Measurements from ENCODE around the gene CD63. TPM values are rescaled to one million over a fixed set of nuclear protein-coding genes. Genes with fewer than 3 reads are reported as not detected.

CD63 gene
- total RNA-seq, 8 experiments from 2014 or later = 313 to 1,570 (median 525) TPM

DNA sequence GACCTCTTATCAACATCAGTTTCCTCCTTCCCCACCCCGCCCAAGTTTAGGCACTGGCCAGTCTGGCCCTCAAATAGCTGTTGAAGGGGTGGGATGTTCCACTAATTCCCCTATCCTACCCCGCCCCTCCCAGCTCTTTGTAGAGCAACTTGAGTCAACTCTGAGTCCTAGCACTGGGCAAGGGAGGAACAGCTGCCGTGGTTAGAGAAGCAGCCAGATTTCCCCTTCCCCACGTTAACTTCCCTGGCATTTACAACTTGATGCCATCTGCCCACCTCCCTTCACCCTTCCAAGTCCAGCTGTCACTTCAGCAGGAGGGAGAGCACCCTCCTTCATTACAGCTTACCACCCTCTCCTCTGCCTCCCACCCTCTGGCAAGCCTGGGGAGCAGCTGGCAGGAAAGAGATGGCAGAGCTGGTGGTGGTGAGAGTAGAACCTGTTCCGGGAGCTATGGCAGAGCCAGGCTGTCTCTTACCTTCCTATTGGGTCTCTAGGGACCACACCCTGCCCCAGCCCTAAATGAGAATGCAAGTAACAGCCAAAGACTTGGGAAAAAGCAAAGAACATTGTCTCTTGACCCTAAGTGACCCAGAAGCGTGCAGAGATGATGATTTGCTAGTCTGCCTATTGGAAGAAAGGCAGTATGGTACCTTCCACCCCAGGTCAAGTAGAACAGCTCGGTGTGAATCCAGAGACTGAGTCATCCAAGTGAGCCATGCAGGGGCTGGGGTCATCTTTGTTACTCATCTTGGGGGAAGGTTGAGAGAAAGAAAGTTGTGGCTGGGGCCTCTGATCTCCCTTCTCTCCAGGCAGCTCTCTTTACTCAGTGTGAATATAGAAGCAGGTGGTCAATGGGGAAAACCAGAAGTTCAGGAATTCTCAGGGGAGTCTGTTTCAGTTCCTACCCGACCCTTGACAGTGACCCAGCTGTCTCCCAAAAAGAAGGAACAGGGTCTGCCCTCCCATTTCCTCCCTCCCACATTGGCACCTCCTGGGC, 11.5 kb downstream of the CD63 start:
- ATAC-seq (replicated peaks in 6 of 8) = no peak
- 0 to 100% (median 37%) methylated on average over 1 to 4 of the region's 8 CpGs for WGBS, 10 experiments
- peaks cover 0 to 9% of the 10 kb centered on the region in 2 donors for H3K4me1 ChIP-seq (replicated peaks in 1 of 2)
- H3K27ac ChIP-seq = no peak overlapping the region
- peak overlapping the region in 3 of 5 donors; percentile 68 to 96 (median 84) for H3K4me3 ChIP-seq
- in situ Hi-C loops (cut with MboI; ENCODE audit: low pct_unique_long_range_greater_than_20kb in 2 of 9, low sequenced_read_pairs in 9 of 9, unreplicated experiment in 9 of 9) = no loop called here

DNA sequence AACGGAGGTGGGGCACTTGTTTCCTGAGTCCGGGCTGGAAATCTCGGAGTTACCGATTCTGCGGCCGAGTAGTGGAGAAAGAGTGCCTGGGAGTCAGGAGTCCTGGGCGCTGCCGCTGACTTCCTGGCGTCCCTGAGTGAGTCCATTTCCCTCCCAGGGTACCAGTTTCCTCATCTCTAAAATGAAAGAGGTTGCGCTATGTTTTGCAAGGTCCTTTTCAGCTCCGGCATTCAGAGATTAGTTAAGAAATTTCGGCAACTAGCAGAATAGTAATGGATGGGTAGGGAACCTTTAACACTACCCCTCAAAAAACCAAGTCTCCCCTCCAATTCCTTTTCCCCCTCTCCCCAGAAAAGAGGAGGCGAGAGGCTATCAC, 12.2 kb downstream of the CD63 start:
- H3K27ac ChIP-seq = no peak overlapping the region
- in situ Hi-C loops (cut with MboI; ENCODE audit: low pct_unique_long_range_greater_than_20kb in 2 of 9, low sequenced_read_pairs in 9 of 9, unreplicated experiment in 9 of 9) = no loop called here
- peak in 2 of 8 experiments; percentile 1 to 3 for ATAC-seq (replicated peaks in 6 of 8)
- peaks cover 0 to 9% of the 10 kb centered on the region in 2 donors for H3K4me1 ChIP-seq (replicated peaks in 1 of 2)
- WGBS, 10 experiments = 0 to 20% (median 0%) methylated on average over 1 to 5 of the region's 13 CpGs; no CpG with 5 or more reads in 3 of the 10 experiments
- peak overlapping the region; percentile 50 to 100 (median 84) for H3K4me3 ChIP-seq

DNA sequence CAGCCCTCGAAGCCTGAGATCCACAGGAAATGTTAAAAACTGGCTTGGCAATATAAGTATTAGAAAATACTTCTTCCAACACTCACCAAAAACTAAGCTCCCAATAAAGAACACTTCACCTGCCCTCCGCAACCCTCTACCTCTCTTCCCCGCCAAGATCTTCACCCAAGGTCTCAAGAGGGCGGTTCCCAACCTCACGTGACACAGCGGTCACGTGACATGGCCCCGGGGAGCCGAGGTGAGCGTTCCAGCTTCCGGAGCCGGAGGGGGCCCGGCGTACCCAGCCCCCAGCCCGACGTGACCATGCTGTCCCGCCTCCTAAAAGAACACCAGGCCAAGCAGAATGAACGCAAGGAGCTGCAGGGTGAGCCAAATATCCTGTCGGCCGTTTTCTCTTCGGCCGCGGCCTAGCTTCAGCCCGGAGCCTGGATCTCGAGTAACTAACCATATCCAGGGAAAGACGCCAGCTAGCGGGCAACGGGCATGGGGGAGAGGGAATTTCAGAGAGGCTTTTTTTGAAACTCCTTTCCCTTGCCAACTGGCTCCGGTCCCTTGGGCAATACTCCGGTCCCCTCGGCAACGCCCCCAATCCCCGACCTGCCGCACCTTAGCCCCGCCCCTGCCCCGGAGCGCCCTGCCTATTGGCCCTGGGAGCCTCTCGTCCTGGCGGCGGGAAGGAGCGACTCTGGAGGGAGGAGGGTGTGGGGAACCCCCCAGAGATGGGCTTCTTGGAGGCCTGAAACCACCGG, 12.8 kb downstream of the CD63 start, which contains the start of gene BLOC1S1:
BLOC1S1 (plus strand) TSS at position 214 of the 749 bp plus-strand sequence; CDS start at position 220, 6 bp downstream.
- peak; percentile 35 to 92 (median 88) for ATAC-seq (replicated peaks in 6 of 8)
- peaks cover 0 to 9% of the 10 kb centered on the region in 2 donors for H3K4me1 ChIP-seq (replicated peaks in 1 of 2)
- peak within 1 kb of the TSS; percentile 50 to 100 (median 84) for H3K4me3 ChIP-seq
- in situ Hi-C loops (cut with MboI; ENCODE audit: low pct_unique_long_range_greater_than_20kb in 2 of 9, low sequenced_read_pairs in 9 of 9, unreplicated experiment in 9 of 9) = no loop called here
- peak within 1 kb of the TSS; percentile 44 to 54 for H3K27ac ChIP-seq
- WGBS, 10 experiments = 0 to 17% (median 1%) methylated on average over 1 to 11 of the region's 42 CpGs; no CpG with 5 or more reads in 3 of the 10 experiments

DNA sequence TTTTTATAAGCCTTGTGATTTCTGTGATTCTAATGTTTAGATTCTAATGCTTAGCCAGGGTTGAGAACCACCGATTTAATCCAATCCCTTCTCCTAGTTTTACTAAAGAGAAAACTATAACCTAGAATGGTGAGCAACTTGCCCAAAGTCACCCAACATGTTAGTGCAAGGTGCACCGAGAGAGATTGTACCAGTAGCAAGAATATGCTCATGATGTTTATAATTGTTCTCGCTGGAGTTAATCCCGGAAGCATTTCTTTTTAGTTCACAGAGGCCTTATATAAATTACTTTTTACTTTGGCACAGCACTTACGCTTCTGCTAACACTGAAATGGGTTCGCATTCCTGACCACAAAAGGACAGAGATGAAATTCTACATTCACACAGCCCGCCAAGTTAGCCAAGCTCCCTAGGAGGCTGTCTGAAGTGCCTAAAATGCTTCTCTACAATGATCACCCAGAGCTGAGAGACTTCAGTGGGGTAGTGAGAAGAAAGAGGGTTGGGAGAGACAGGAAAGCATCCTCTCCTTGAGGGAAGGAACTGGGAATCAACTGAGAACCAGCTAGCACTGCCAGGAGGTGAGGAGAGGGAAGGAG, 13.5 kb downstream of the CD63 start:
- WGBS, 10 experiments = 50 to 96% (median 77%) methylated on average over 1 to 7 of the region's 7 CpGs
- ATAC-seq (replicated peaks in 6 of 8) = no peak
- Histone ChIP-seq H3K4me3 (peak overlapping the region; percentile 50 to 100 (median 84)), H3K27ac (no peak overlapping the region), H3K4me1 (replicated peaks in 1 of 2) (peaks cover 0 to 9% of the 10 kb centered on the region in 2 donors)
- in situ Hi-C loops (cut with MboI; ENCODE audit: low pct_unique_long_range_greater_than_20kb in 2 of 9, low sequenced_read_pairs in 9 of 9, unreplicated experiment in 9 of 9) = no loop called here

DNA sequence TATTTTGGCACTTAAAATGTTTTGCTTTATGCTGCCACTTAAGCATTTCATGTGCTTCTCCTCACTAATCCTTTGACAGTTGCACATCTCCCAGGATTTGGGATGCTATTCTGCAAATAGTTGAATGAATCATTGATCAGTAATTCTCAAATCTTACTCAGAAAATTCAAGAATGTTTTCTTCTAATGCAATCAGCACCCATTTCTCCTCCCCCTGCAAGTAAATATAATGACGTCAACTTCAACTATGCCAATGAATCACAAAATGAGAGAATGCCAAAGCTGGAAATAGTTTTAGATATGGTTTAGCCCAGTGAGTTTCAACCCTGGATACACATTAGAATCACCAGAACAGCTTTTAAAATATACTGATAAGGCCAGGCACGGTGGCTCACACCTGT, 15.1 kb downstream of the CD63 start:
- H3K4me1 ChIP-seq (replicated peaks in 1 of 2) = peaks cover 0 to 9% of the 10 kb centered on the region in 2 donors
- in situ Hi-C loops (cut with MboI; ENCODE audit: low pct_unique_long_range_greater_than_20kb in 2 of 9, low sequenced_read_pairs in 9 of 9, unreplicated experiment in 9 of 9) = no loop called here
- no peak overlapping the region for H3K27ac ChIP-seq
- ATAC-seq (replicated peaks in 6 of 8) = no peak
- 10 to 100% (median 70%) methylated on average over 1 to 2 of the region's 2 CpGs; no CpG with 5 or more reads in 3 of the 10 experiments for WGBS, 10 experiments
- no peak overlapping the region for H3K4me3 ChIP-seq

DNA sequence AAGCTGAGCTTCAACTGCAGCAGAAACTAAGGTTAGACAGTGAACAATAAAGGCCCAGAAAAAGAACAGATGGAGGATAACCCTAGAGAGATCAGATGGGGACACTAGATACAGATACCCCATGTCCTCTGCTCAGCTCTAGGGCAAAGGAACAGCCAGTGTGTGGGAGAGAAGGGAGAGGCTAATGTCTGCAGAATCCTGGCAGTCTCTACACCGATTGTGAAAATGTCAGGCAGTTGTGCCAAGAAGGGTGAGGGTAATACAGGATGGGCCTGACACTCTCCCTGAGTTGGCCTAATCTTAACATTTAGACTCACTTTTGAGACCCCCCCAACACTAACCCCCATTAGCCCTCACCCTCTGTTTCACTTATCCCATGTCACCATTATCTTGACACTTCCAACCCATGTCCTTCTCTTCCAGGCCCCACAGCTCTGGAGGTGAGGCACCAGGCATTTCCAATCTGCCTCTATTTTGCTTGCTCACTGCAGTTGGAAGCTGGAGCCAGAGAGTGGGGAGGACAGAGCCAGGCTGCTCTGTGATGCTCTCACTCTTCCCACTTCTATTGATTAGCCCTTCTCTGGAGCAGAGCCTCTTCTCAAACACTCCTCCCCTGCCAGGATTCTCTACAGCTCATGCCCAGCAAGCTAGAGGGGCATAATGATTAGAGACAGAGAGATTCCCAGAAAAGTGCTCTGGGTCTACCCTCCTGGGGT, 16.0 kb downstream of the CD63 start:
- no peak for ATAC-seq (replicated peaks in 6 of 8)
- Histone ChIP-seq H3K4me1 (replicated peaks in 1 of 2) (peaks cover 0 to 9% of the 10 kb centered on the region in 2 donors), H3K27ac (no peak overlapping the region), H3K4me3 (no peak overlapping the region)
- in situ Hi-C loops (cut with MboI; ENCODE audit: low pct_unique_long_range_greater_than_20kb in 2 of 9, low sequenced_read_pairs in 9 of 9, unreplicated experiment in 9 of 9) = no loop called here
- WGBS, 10 experiments = 0% methylated on average over 1 of the region's 1 CpG; no CpG with 5 or more reads in 9 of the 10 experiments

DNA sequence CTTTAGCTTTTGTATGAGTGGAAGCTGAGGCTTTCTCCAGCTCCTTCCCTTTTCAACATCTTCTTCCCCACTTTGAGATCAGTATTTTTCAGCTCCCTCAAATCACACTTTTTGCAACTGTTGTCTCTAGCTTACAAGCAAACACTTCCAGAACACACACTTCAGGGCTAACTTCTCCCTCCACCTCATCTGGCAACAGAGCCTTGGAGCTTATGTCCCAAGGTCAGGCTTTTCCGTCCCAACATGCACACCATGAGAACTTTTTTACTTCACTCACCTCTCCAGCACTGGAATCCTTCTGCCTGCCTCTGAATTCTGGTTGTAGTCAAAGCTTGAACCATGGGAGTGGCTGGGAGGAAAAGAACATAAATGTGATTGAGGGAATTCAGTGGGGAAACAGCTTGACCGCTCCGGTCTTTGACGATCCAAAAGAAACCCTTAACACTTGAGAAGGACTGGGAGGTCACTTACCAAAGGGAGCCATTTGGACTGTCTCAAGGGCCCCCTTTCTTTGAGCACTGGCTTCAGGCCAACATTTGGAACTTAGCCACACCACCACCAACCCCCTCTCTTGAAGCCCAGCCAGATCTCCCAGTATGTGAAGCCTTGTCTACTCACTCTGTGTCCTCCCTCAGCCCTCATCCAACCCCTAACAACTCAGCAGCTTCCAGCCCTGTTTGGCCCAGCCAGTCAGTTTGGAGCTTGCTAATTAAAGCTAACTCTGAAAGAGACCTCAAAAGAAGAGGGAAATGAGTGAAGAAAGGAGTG, 16.8 kb downstream of the CD63 start:
- ATAC-seq (replicated peaks in 6 of 8) = no peak
- in situ Hi-C loops (cut with MboI; ENCODE audit: low pct_unique_long_range_greater_than_20kb in 2 of 9, low sequenced_read_pairs in 9 of 9, unreplicated experiment in 9 of 9) = no loop called here
- H3K4me1 ChIP-seq (replicated peaks in 1 of 2) = peaks cover under 1 to 6% of the 10 kb centered on the region in 2 donors
- no peak overlapping the region for H3K27ac ChIP-seq
- WGBS, 10 experiments = 46 to 85% (median 67%) methylated on average over 1 to 4 of the region's 4 CpGs; no CpG with 5 or more reads in 5 of the 10 experiments
- no peak overlapping the region for H3K4me3 ChIP-seq

DNA sequence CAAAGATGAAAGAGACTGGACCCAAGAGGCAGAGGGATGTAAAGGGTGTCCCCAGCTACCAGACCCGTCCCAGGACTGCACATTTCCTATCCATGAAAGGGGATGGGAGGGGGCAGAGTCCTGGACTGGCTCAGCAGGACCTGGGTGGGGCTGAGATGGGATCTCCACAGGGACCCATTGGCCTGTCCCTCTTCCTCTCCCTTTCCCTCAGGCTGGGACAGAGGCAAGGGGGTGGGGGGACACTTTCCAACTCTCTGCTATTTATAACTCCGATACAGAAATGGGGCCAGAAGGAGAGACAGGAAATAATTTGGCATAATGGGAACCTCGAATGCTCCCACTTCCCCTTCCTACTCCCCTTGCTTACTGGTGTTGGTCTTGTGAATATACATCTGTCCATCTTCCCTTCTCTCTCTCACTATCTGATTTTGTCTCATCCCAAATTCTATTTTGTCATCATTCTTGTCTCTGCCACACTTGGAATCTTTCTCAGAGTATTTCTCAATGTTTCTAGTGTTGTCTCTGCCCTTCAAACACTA, 20.0 kb downstream of the CD63 start:
- Histone ChIP-seq H3K4me3 (peak overlapping the region in 3 of 5 donors; percentile 49 to 65 (median 58)), H3K27ac (no peak overlapping the region), H3K4me1 (replicated peaks in 1 of 2) (peaks cover 13 to 14% of the 10 kb centered on the region in 2 donors)
- in situ Hi-C loops (cut with MboI; ENCODE audit: low pct_unique_long_range_greater_than_20kb in 2 of 9, low sequenced_read_pairs in 9 of 9, unreplicated experiment in 9 of 9) = no loop called here
- WGBS, 10 experiments = 0 to 30% (median 15%) methylated on average over 1 to 3 of the region's 3 CpGs; no CpG with 5 or more reads in 2 of the 10 experiments
- ATAC-seq (replicated peaks in 6 of 8) = no peak

DNA sequence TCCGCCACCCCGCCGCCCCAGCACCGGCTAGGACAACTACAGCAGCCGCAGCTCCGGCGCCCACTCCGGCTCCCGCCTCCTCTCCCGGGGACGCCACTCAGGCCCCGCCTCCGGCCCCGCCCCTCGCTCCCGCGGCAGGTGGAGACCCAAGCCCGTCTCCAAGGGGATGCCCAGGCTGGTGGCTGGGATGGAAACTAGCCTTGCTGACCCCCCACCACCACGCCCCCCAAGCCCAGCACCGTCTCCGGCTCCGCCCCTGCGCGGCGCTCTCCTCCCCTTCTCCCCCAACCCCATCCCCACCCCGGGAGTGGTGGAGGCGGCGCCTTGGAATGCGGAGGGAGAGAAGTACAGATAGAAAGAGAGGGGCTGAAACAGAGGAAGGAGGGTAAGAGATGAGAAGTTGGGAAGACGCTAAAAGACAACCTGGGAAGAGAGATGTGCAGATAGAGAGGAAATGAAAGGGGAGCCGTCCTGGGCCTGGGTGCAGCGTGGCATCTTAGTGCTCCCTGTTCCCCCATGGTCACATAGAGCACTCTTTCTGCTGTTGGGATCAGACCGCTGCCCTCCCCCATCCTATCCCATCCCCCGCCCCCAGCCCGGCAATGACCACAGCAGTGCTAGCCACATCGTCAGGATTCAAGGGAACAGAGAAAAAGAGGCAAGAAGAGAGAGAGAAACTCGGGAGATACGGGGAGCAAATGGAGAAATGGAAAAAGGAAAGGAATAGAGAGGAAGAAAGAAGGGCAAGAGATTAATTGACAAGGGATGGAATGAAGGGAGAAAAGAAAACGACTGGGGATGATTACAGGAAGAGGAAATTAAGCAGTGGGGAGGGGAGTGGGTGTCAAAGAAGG, 20.7 kb downstream of the CD63 start, which contains the start of gene ITGA7:
ITGA7 (minus strand) TSS at position 64 of the 854 bp plus-strand sequence. CDS start 222 bp downstream, outside the sequence.
- in situ Hi-C loops (cut with MboI; ENCODE audit: low pct_unique_long_range_greater_than_20kb in 2 of 9, low sequenced_read_pairs in 9 of 9, unreplicated experiment in 9 of 9) = no loop called here
- ATAC-seq (replicated peaks in 6 of 8) = peak; percentile 76 to 96 (median 94)
- WGBS, 10 experiments = 0 to 20% (median 2%) methylated on average over 1 to 8 of the region's 39 CpGs
- Histone ChIP-seq H3K4me3 (peak within 1 kb of the TSS; percentile 49 to 82 (median 58)), H3K4me1 (replicated peaks in 1 of 2) (peaks cover 13 to 14% of the 10 kb centered on the region in 2 donors), H3K27ac (no peak within 1 kb of the TSS)

DNA sequence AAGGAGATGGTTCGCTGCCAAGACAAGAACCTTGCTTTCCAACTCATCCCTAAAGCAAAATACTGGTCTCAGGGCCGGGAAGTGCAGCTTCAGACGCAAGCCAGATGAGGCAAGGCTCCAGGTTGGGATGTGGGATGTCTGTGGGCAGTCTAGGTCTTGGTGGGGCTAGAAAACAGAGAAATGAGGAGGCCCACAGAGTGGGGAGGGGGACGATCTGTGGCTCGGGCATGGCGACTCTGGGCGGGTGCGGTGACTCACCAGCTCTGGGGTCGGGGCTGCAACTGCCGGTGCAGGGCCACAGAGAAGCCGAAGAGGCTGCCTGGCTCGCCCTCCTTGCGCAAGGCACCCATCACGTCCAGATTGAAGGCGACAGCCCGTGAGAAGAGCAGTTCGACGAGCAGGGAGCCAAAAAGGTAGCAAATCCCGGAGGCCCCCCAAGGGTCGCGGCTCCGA, 21.6 kb downstream of the CD63 start:
- Histone ChIP-seq H3K4me1 (replicated peaks in 1 of 2) (peaks cover 13 to 14% of the 10 kb centered on the region in 2 donors), H3K27ac (no peak overlapping the region), H3K4me3 (peak overlapping the region; percentile 49 to 82 (median 58))
- 0 to 20% (median 12%) methylated on average over 1 to 11 of the region's 22 CpGs; no CpG with 5 or more reads in 6 of the 10 experiments for WGBS, 10 experiments
- in situ Hi-C loops (cut with MboI; ENCODE audit: low pct_unique_long_range_greater_than_20kb in 2 of 9, low sequenced_read_pairs in 9 of 9, unreplicated experiment in 9 of 9) = no loop called here
- peak; percentile 43 to 76 (median 68) for ATAC-seq (replicated peaks in 6 of 8)

All from motor neuron (in vitro differentiated cells).